Vagina (tissue), 2 donors: ENCODE results near the gene EDARADD.

Experiments used
- POLR2A ChIP-seq, 2 donors: fragments of 450-650 bp; IDR thresholded peaks; one replicate each; pipeline ENCODE4 v1.6.1; 2017; ENCODE audit warnings: antibody characterized with exemption in 2 of 2, mild to moderate bottlenecking in 2 of 2, moderate library complexity in 2 of 2
- POLR2AphosphoS5 ChIP-seq, 2 donors: sonication (generic); formaldehyde crosslinking; IDR thresholded peaks; one replicate each; pipeline ENCODE4 v1.9.0; 2017; ENCODE audit warnings: antibody characterized with exemption in 2 of 2, mild to moderate bottlenecking in 2 of 2, low read depth in 1 of 2; ENCODE audit not compliant: insufficient read depth in 1 of 2
- TF ChIP-seq, protein P1 (sequence below), 3 experiments: fragments of 450-650 bp in 2 of 3; fragments of 200-600 bp in 1 of 3; sonication (generic) in 1 of 3; IDR thresholded peaks; one replicate each; pipeline ENCODE4 v1.5.1; 2017 to 2019; ENCODE audit warnings: antibody characterized with exemption in 3 of 3, mild to moderate bottlenecking in 2 of 3, moderate library complexity in 2 of 3

DNA sequence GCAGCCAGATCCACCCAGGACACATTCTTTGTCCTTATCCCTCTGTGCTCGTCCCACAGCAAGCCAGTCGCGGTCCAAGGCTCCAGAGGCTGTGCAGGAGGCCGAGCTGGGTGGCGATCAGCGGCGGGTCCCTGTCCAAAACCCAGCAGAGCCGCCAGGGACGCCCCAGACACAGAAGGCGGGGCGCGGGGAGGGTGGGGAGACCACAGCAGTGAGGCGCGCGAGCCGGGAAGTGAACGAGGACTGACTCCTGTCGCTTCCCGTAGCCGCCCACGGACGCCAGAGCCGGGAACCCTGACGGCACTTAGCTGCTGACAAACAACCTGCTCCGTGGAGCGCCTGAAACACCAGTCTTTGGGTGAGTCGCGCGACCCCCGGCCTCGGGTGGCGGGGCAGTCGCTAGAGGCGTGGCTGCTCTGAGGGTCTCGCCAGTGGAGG lies 129.6 kb downstream of the EDARADD start, which contains the start of gene LGALS8:
- TF ChIP-seq, protein P1, sequence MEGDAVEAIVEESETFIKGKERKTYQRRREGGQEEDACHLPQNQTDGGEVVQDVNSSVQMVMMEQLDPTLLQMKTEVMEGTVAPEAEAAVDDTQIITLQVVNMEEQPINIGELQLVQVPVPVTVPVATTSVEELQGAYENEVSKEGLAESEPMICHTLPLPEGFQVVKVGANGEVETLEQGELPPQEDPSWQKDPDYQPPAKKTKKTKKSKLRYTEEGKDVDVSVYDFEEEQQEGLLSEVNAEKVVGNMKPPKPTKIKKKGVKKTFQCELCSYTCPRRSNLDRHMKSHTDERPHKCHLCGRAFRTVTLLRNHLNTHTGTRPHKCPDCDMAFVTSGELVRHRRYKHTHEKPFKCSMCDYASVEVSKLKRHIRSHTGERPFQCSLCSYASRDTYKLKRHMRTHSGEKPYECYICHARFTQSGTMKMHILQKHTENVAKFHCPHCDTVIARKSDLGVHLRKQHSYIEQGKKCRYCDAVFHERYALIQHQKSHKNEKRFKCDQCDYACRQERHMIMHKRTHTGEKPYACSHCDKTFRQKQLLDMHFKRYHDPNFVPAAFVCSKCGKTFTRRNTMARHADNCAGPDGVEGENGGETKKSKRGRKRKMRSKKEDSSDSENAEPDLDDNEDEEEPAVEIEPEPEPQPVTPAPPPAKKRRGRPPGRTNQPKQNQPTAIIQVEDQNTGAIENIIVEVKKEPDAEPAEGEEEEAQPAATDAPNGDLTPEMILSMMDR (IDR thresholded peaks at IDR 0.05) = no peak
- no peak for TF ChIP-seq POLR2A (IDR thresholded peaks at IDR 0.05)
- peak; percentile 43 to 85 for TF ChIP-seq POLR2AphosphoS5 (IDR thresholded peaks at IDR 0.05; ENCODE audit: insufficient read depth in 1 of 2, low read depth in 1 of 2)
